HepG2 (cell line): Measurements from ENCODE around the gene MAPK6. TPM values are rescaled to one million over a fixed set of nuclear protein-coding genes. Genes with fewer than 3 reads are reported as not detected.

Experiments
- ATAC-seq: fragments of 200-7000 bp; cut with Tn5 transposase; 3 replicates; pipeline ENCODE4 v1.9.1; 2020; ENCODE audit warnings: mild to moderate bottlenecking, moderate library complexity
- BruUV-seq: library from RNA; stranded (reverse); fragments of 400-500 nt; replicated peaks from 2 replicates; lab custom pipeline; 2021; lab: Mats Ljungman, UMichigan
- CTCF ChIA-PET: fragments of 300-600 bp; formaldehyde crosslinking; extraction: SDS; loops from one replicate; lab custom pipeline; 2021; ENCODE audit warnings: low total read pairs, inconsistent platforms, low intra/inter-chr PET ratio; lab: Yijun Ruan, JAX
- POLR2A ChIA-PET: fragments of 350-600 bp; sonication (Branson Sonifier 250); formaldehyde crosslinking; loops from one replicate; lab custom pipeline; 2020; ENCODE audit warnings: antibody characterized with exemption, inconsistent platforms; lab: Yijun Ruan, JAX
- DNase-seq: peaks from one replicate; pipeline ENCODE4 v3.0.0-alpha.2; 2015; ENCODE audit warnings: low spot score
- FAIRE-seq: peaks from 3 replicates; lab custom pipeline; 2011; peaks lifted over from hg19 to GRCh38; lab: Jason Lieb, UNC
- H2AFZ ChIP-seq: one replicate; pipeline ENCODE4 v1.6.1; 2011; ENCODE audit warnings: low read length, inconsistent platforms
- H3K27ac ChIP-seq: fragments of 300-600 bp; 3 replicates; pipeline ENCODE4 v1.8.0; 2011; ENCODE audit warnings: mixed run types, mild to moderate bottlenecking, mixed read lengths, low read length, inconsistent platforms; ENCODE audit not compliant: insufficient read depth; ENCODE audit errors: extremely low read length
- H3K27me3 ChIP-seq, 2 experiments: fragments of 200-600 bp in 1 of 2; 2 replicates in 1 of 2; 3 replicates in 1 of 2; pipeline versions ENCODE4 v1.6.0 to v1.8.0; 2011; ENCODE audit warnings: low read length in 2 of 2, mild to moderate bottlenecking in 2 of 2, moderate library complexity in 2 of 2, inconsistent platforms in 1 of 2; ENCODE audit not compliant: insufficient read depth in 2 of 2, control insufficient read depth in 1 of 2
- H3K36me3 ChIP-seq, 2 experiments: fragments of 200-600 bp in 1 of 2; replicated peaks in 1 of 2; 2 replicates in 1 of 2; 3 replicates in 1 of 2; pipeline versions ENCODE4 v1.5.1 to v1.8.0; 2011; ENCODE audit warnings: low read length in 2 of 2, inconsistent platforms in 1 of 2; ENCODE audit not compliant: insufficient read depth in 2 of 2, control insufficient read depth in 1 of 2
- H3K4me1 ChIP-seq: 2 replicates; pipeline ENCODE4 v1.5.1; 2012; ENCODE audit warnings: low read length, inconsistent platforms; ENCODE audit not compliant: insufficient read depth
- H3K4me2 ChIP-seq: 2 replicates; pipeline ENCODE4 v1.6.0; 2011; ENCODE audit warnings: low read depth, low read length, inconsistent platforms
- H3K4me3 ChIP-seq, 3 experiments: fragments of 200-600 bp in 1 of 3; sonication (generic), shearing (Covaris generic) in 1 of 3; replicated peaks in 1 of 3; 2 replicates each; pipeline ENCODE4 v1.5.1; 2011 to 2016; ENCODE audit warnings: low read length in 3 of 3, inconsistent platforms in 2 of 3, low read depth in 2 of 3, mild to moderate bottlenecking in 2 of 3, control low read depth in 1 of 3, mixed read lengths in 1 of 3; ENCODE audit not compliant: insufficient read depth in 1 of 3
- H3K79me2 ChIP-seq: one replicate; pipeline ENCODE4 v1.6.1; 2011; ENCODE audit warnings: low read length, inconsistent platforms; ENCODE audit not compliant: insufficient read depth
- H3K9ac ChIP-seq: 2 replicates; pipeline ENCODE4 v1.6.0; 2011; ENCODE audit warnings: mild to moderate bottlenecking, low read depth, low read length, inconsistent platforms; ENCODE audit not compliant: insufficient read depth
- H3K9me3 ChIP-seq: 2 replicates; pipeline ENCODE4 v1.5.1; 2012; ENCODE audit warnings: mild to moderate bottlenecking, low read length
- H4K20me1 ChIP-seq: 2 replicates; pipeline ENCODE4 v1.6.0; 2011; ENCODE audit warnings: inconsistent platforms, mild to moderate bottlenecking, low read length, moderate library complexity; ENCODE audit not compliant: insufficient read depth
- ARNTL ChIP-seq: sonication (generic); formaldehyde crosslinking; IDR thresholded peaks from 2 replicates; pipeline ENCODE4 v1.4.0; 2020; ENCODE audit warnings: mild to moderate bottlenecking, missing genetic modification reagents
- KLF6 ChIP-seq: IDR thresholded peaks from 2 replicates; pipeline ENCODE4 v1.8.0; 2016; ENCODE audit warnings: missing biosample characterization, missing genetic modification reagents
- MAX ChIP-seq: IDR thresholded peaks from 2 replicates; pipeline ENCODE4 v1.6.1; 2012; ENCODE audit warnings: inconsistent platforms
- PAX8 ChIP-seq: sonication (generic); formaldehyde crosslinking; IDR thresholded peaks from 2 replicates; pipeline ENCODE4 v1.8.0; 2022; ENCODE audit warnings: mild to moderate bottlenecking, missing genetic modification reagents, borderline replicate concordance
- RERE ChIP-seq: IDR thresholded peaks from 2 replicates; pipeline ENCODE4 v1.6.1; 2016; ENCODE audit warnings: low read depth, missing genetic modification reagents, missing compliant biosample characterization
- SAP130 ChIP-seq: IDR thresholded peaks from 2 replicates; pipeline ENCODE4 v1.6.1; 2016; ENCODE audit warnings: low read depth
- SATB2 ChIP-seq: sonication (generic); formaldehyde crosslinking; IDR thresholded peaks from 2 replicates; pipeline ENCODE4 v1.5.0; 2020; ENCODE audit warnings: missing genetic modification reagents
- SOX6 ChIP-seq, 2 experiments: fragments of 450-650 bp in 1 of 2; sonication (generic) in 1 of 2; formaldehyde crosslinking in 1 of 2; IDR thresholded peaks; 2 replicates each; pipeline versions ENCODE4 v1.4.0 to v1.6.1; 2017 to 2020; ENCODE audit warnings: antibody characterized with exemption in 1 of 2, mild to moderate bottlenecking in 1 of 2, missing genetic modification reagents in 1 of 2
- TFAP4 ChIP-seq: sonication (generic); IDR thresholded peaks from 2 replicates; pipeline ENCODE4 v1.6.1; 2016; ENCODE audit warnings: low read depth, borderline replicate concordance
- TFE3 ChIP-seq: IDR thresholded peaks from 2 replicates; pipeline ENCODE4 v1.6.1; 2016
- ZBTB34 ChIP-seq: sonication (generic); formaldehyde crosslinking; IDR thresholded peaks from 2 replicates; pipeline ENCODE4 v1.8.0; 2022; ENCODE audit warnings: mild to moderate bottlenecking, missing genetic modification reagents
- ZNF230 ChIP-seq: sonication (generic); formaldehyde crosslinking; IDR thresholded peaks from 2 replicates; pipeline ENCODE4 v1.4.0; 2020; ENCODE audit warnings: mild to moderate bottlenecking, missing genetic modification reagents
- ZNF292 ChIP-seq: sonication (generic); formaldehyde crosslinking; IDR thresholded peaks from 2 replicates; pipeline ENCODE4 v1.8.1; 2022; ENCODE audit warnings: mild to moderate bottlenecking, low read depth, missing genetic modification reagents, borderline replicate concordance
- ZNF703 ChIP-seq: sonication (generic); formaldehyde crosslinking; IDR thresholded peaks from 2 replicates; pipeline ENCODE4 v1.5.1; 2020; ENCODE audit warnings: missing genetic modification reagents, mild to moderate bottlenecking, moderate library complexity, borderline replicate concordance
- ZNF740 ChIP-seq: sonication (generic); formaldehyde crosslinking; IDR thresholded peaks from 2 replicates; pipeline ENCODE4 v1.4.0; 2020; ENCODE audit warnings: missing genetic modification reagents
- WGBS: methylation state at CpG from one replicate; pipeline ENCODE4 v1.1.6; 2017; ENCODE audit warnings: low lambda C conversion rate; 5-methylcytosine and 5-hydroxymethylcytosine counted together
- in situ Hi-C: cut with HindIII; loops from 2 replicates; pipeline ENCODE4 v1.10.0; 2017; ENCODE audit warnings: low pct_unique_long_range_greater_than_20kb; ENCODE audit not compliant: extremely low pct_ligation_motif_present
- intact Hi-C: fragments of 100-400 bp; cut with micrococcal nuclease; formaldehyde crosslinking; loops from one replicate; pipeline ENCODE4 v1.10.0; 2022; ENCODE audit not compliant: unreplicated experiment
- polyA plus RNA-seq, 8 experiments: library from polyadenylated mRNA; depleted of rRNA in 3 of 8; stranded (reverse) in 7 of 8; unstranded in 1 of 8; fragments of >200 nt; fragmentation: Illumina TruSeq in 4 of 8; extraction: Trizol in 4 of 8; gene quantifications; 2 replicates each; pipeline versions ENCODE4 v1.2.1 to v1.2.3, GENCODE V29; 2011 to 2016; ENCODE audit warnings: low read depth in 4 of 8, missing spikeins in 1 of 8, mixed read lengths in 1 of 8; ENCODE audit not compliant: insufficient read depth in 1 of 8
- total RNA-seq, 5 experiments: library from RNA; depleted of rRNA; stranded (reverse); fragments of >200 nt; fragmentation: Illumina TruSeq; extraction: Trizol; gene quantifications; 2 replicates each; pipeline ENCODE4 v1.2.3, GENCODE V29; 2016; ENCODE audit warnings: low read depth in 1 of 5

Gene MAPK6
- total and polyA plus RNA-seq, 2 of the 13 experiments (the other 11 are each of a cell fraction or from before 2014, with no cell fraction given): 89.5 to 99.7 TPM

- CTCF ChIA-PET: no interaction called here
- Histone ChIP-seq H3K27me3 (no peaks in the 10 kb centered on the region), H3K4me2 (peak overlapping the region; percentile 64), H4K20me1 (no peaks in the 10 kb centered on the region), H2AFZ (no peak overlapping the region), H3K36me3 (no peaks in the 10 kb centered on the region), H3K79me2 (no peaks in the 10 kb centered on the region), H3K4me3 (peak overlapping the region in 1 of 3 experiments; percentile 19; a peak in 1 of 6 replicates), H3K9me3 (no peaks in the 10 kb centered on the region), H3K4me1 (peaks cover 63% of the 10 kb centered on the region), H3K27ac (no peak overlapping the region), H3K9ac (no peak overlapping the region)
- in situ Hi-C loops: no loop called here
- WGBS: 1% methylated on average over 7 of the region's 10 CpGs
- FAIRE-seq: peak; percentile 78
- POLR2A ChIA-PET: no interaction called here
- peak; percentile 63 for ATAC-seq
- intact Hi-C loops: no loop called here
- no TSS peak for BruUV-seq
- DNase-seq: peak; percentile 52
- peak; percentile 98 for TF ChIP-seq TFE3 (CRISPR knock-in tag)
- TF ChIP-seq ARNTL (CRISPR knock-in tag): no peak
- TF ChIP-seq ZNF740 (CRISPR knock-in tag): 0 out of 2 replicates have a peak, but pooled peaks have one; percentile 52
- TF ChIP-seq SOX6 (IDR thresholded peaks at IDR 0.05): no peak
- TF ChIP-seq SOX6 (CRISPR knock-in tag; IDR thresholded peaks at IDR 0.05): 0 out of 2 replicates have a peak, but pooled peaks have one; percentile 10
- no peak for TF ChIP-seq PAX8 (CRISPR knock-in tag)
- no peak for TF ChIP-seq ZBTB34
- 0 out of 2 replicates have a peak, but pooled peaks have one; percentile 29 for TF ChIP-seq ZNF230 (CRISPR knock-in tag)
- no peak for TF ChIP-seq SATB2
- no peak for TF ChIP-seq ZNF703 (CRISPR knock-in tag)
- no peak for TF ChIP-seq RERE (CRISPR knock-in tag)
- TF ChIP-seq MAX: peak; percentile 26; the same call in 1 of the 2 replicates
- TF ChIP-seq ZNF292: peak; percentile 83; the same call in 1 of the 2 replicates
- TF ChIP-seq SAP130: peak; percentile 71; the same call in 1 of the 2 replicates
- no peak for TF ChIP-seq KLF6 (CRISPR knock-in tag)
- TF ChIP-seq TFAP4: peak; percentile 74; the same call in 1 of the 2 replicates
Observed at GRCh38 chr15:52071570-52071969, 52.6 kb downstream of the MAPK6 start.
